HepG2 (cell line): ENCODE data around the gene RAB5B. TPM values are rescaled to one million over a fixed set of nuclear protein-coding genes. Genes with fewer than 3 reads are reported as not detected.

ENCODE experiments used
- CBX1 ChIP-seq: IDR thresholded peaks from one replicate; pipeline ENCODE4 v1.6.1; 2016; ENCODE audit warnings: antibody characterized with exemption, low read depth
- CTCF ChIP-seq: sonication (generic); formaldehyde crosslinking; IDR thresholded peaks from 2 replicates; pipeline ENCODE4 v1.5.0; 2020; ENCODE audit warnings: mild to moderate bottlenecking, missing genetic modification reagents, moderate library complexity
- HDAC1 ChIP-seq: sonication (generic); formaldehyde crosslinking; IDR thresholded peaks from 2 replicates; pipeline ENCODE4 v1.5.1; 2020; ENCODE audit warnings: mild to moderate bottlenecking, missing genetic modification reagents
- HNF4G ChIP-seq, 2 experiments: sonication (generic) in 1 of 2; formaldehyde crosslinking in 1 of 2; IDR thresholded peaks; 2 replicates each; pipeline versions ENCODE4 v1.4.0 to v1.6.1; 2011 to 2020; ENCODE audit warnings: borderline replicate concordance in 2 of 2, low read depth in 2 of 2, mild to moderate bottlenecking in 2 of 2, low read length in 1 of 2, missing genetic modification reagents in 1 of 2, moderate library complexity in 1 of 2
- KDM4B ChIP-seq: sonication (generic); formaldehyde crosslinking; IDR thresholded peaks from 2 replicates; pipeline ENCODE4 v1.4.0; 2020; ENCODE audit warnings: missing genetic modification reagents
- MED1 ChIP-seq: sonication (generic); formaldehyde crosslinking; IDR thresholded peaks from 2 replicates; pipeline ENCODE4 v1.4.0; 2020; ENCODE audit warnings: missing genetic modification reagents
- PITX1 ChIP-seq: sonication (generic); formaldehyde crosslinking; IDR thresholded peaks from 2 replicates; pipeline ENCODE4 v1.5.1; 2020; ENCODE audit warnings: mild to moderate bottlenecking, missing genetic modification reagents
- RBM22 ChIP-seq: fragments of 200-400 bp; formaldehyde crosslinking; optimal IDR thresholded peaks from 2 replicates; pipeline ENCODE3; 2017; ENCODE audit warnings: mild to moderate bottlenecking, low read length, moderate library complexity
- SNAPC2 ChIP-seq: sonication (generic); formaldehyde crosslinking; IDR thresholded peaks from 2 replicates; pipeline ENCODE4 v1.8.1; 2022; ENCODE audit warnings: mild to moderate bottlenecking, missing genetic modification reagents
- ZBTB34 ChIP-seq: sonication (generic); formaldehyde crosslinking; IDR thresholded peaks from 2 replicates; pipeline ENCODE4 v1.8.0; 2022; ENCODE audit warnings: mild to moderate bottlenecking, missing genetic modification reagents
- ZBTB42 ChIP-seq: sonication (generic); formaldehyde crosslinking; IDR thresholded peaks from 2 replicates; pipeline ENCODE4 v1.5.0; 2020; ENCODE audit warnings: mild to moderate bottlenecking, missing genetic modification reagents
- ZNF224 ChIP-seq: sonication (generic); formaldehyde crosslinking; IDR thresholded peaks from 2 replicates; pipeline ENCODE4 v1.5.0; 2020; ENCODE audit warnings: mild to moderate bottlenecking, missing genetic modification reagents
- ZNF260 ChIP-seq: sonication (generic); formaldehyde crosslinking; IDR thresholded peaks from 2 replicates; pipeline ENCODE4 v1.4.0; 2020; ENCODE audit warnings: missing genetic modification reagents, low read depth, mild to moderate bottlenecking, borderline replicate concordance
- ZNF318 ChIP-seq: sonication (generic); formaldehyde crosslinking; IDR thresholded peaks from 2 replicates; pipeline ENCODE4 v1.4.0; 2020; ENCODE audit warnings: mild to moderate bottlenecking, missing genetic modification reagents
- ZNF558 ChIP-seq: sonication (generic); formaldehyde crosslinking; IDR thresholded peaks from 2 replicates; pipeline ENCODE4 v1.9.0; 2022; ENCODE audit warnings: mild to moderate bottlenecking, missing genetic modification reagents, borderline replicate concordance
- ZNF703 ChIP-seq: sonication (generic); formaldehyde crosslinking; IDR thresholded peaks from 2 replicates; pipeline ENCODE4 v1.5.1; 2020; ENCODE audit warnings: missing genetic modification reagents, mild to moderate bottlenecking, moderate library complexity, borderline replicate concordance
- ZNF75D ChIP-seq: sonication (generic); formaldehyde crosslinking; IDR thresholded peaks from 2 replicates; pipeline ENCODE4 v1.8.1; 2023; ENCODE audit warnings: missing genetic modification reagents, mild to moderate bottlenecking, borderline replicate concordance
- polyA plus RNA-seq, 8 experiments: library from polyadenylated mRNA; depleted of rRNA in 3 of 8; stranded (reverse) in 7 of 8; unstranded in 1 of 8; fragments of >200 nt; fragmentation: Illumina TruSeq in 4 of 8; extraction: Trizol in 4 of 8; gene quantifications; 2 replicates each; pipeline versions ENCODE4 v1.2.1 to v1.2.3, GENCODE V29; 2011 to 2016; ENCODE audit warnings: low read depth in 4 of 8, missing spikeins in 1 of 8, mixed read lengths in 1 of 8; ENCODE audit not compliant: insufficient read depth in 1 of 8
- total RNA-seq, 5 experiments: library from RNA; depleted of rRNA; stranded (reverse); fragments of >200 nt; fragmentation: Illumina TruSeq; extraction: Trizol; gene quantifications; 2 replicates each; pipeline ENCODE4 v1.2.3, GENCODE V29; 2016; ENCODE audit warnings: low read depth in 1 of 5

Gene RAB5B
- total and polyA plus RNA-seq, 2 of the 13 experiments (the other 11 are each of a cell fraction or from before 2014, with no cell fraction given): 26.0 to 68.3 TPM

- no peak for TF ChIP-seq ZBTB34 (CRISPR knock-in tag)
- no peak for TF ChIP-seq ZNF224
- TF ChIP-seq ZNF703: no peak
- no peak for TF ChIP-seq ZBTB42 (CRISPR knock-in tag)
- TF ChIP-seq MED1 (CRISPR knock-in tag): peak; percentile 30; the same call in 1 of the 2 replicates
- no peak for TF ChIP-seq PITX1 (CRISPR knock-in tag)
- TF ChIP-seq KDM4B (CRISPR knock-in tag): no peak
- peak; percentile 35 for TF ChIP-seq RBM22
- no peak for TF ChIP-seq ZNF318 (CRISPR knock-in tag)
- TF ChIP-seq SNAPC2: no peak
- TF ChIP-seq HNF4G (IDR thresholded peaks at IDR 0.05; ENCODE audit: borderline replicate concordance, low read depth, low read length): no peak
- TF ChIP-seq HNF4G (CRISPR knock-in tag; IDR thresholded peaks at IDR 0.05; ENCODE audit: borderline replicate concordance, low read depth): no peak
- TF ChIP-seq CBX1: no peak
- TF ChIP-seq CTCF: peak; percentile 79
- TF ChIP-seq ZNF558 (CRISPR knock-in tag): 0 out of 2 replicates have a peak, but pooled peaks have one; percentile 14
- no peak for TF ChIP-seq ZNF260
- TF ChIP-seq HDAC1 (CRISPR knock-in tag): 0 out of 2 replicates have a peak, but pooled peaks have one; percentile 11
- no peak for TF ChIP-seq ZNF75D (CRISPR knock-in tag)
These were observed 46.9 kb upstream of the RAB5B start (continued) for GRCh38 chr12:55926738-55927587.
